SK-N-DZ (cell line): ENCODE results near the gene DOK4.
A peak's percentile ranks its signal among the peaks of the same experiment; 100 is the strongest.
"Not testable (repeated sequence)": the region's sequence is repeated elsewhere in the genome, so short reads cannot be mapped to it uniquely, and the experiment has no call there.

ENCODE experiments used
- DNase-seq: peaks from one replicate; pipeline ENCODE4 v3.0.0-alpha.2; 2015; ENCODE audit warnings: low spot score

Gene DOK4

GRCh38 chr16:57447186-57447962 lies 38.9 kb downstream of the DOK4 start, which contains the start of the genes CIAPIN1 and COQ9:
TSS of gene CIAPIN1 (minus strand) at chr16:57447385. CDS start at chr16:57440928, 6,457 bp downstream.
TSS of gene COQ9 (plus strand) at chr16:57447479. CDS start at chr16:57447506, 27 bp downstream.
- peak; percentile 94 for DNase-seq

GRCh38 chr16:57446531-57447185 lies 39.6 kb downstream of the DOK4 start:
- DNase-seq: peak; percentile 45

DNA sequence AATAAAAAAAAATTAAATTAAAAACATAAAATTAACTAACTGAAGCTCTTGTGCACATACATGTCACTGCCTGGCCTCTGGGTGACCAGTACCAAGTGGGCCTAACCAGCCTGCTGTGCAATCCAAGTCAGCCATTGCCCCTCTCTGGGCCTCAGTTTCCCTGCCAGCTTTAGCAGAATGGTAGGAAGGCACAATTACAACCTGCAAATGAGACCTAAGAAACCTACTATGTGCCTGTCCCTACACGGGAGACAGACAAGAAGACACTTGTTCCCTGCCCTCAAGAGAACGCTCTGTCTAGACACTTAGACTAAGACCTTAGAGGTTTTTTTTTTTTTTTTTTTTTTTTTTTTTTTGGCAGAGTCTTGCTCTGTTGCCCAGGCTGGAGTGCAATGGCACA lies 40.8 kb downstream of the DOK4 start:
- no peak for DNase-seq

- DNase-seq: no peak
Measured at GRCh38 chr16:57444711-57445110, 41.6 kb downstream of the DOK4 start.

DNA sequence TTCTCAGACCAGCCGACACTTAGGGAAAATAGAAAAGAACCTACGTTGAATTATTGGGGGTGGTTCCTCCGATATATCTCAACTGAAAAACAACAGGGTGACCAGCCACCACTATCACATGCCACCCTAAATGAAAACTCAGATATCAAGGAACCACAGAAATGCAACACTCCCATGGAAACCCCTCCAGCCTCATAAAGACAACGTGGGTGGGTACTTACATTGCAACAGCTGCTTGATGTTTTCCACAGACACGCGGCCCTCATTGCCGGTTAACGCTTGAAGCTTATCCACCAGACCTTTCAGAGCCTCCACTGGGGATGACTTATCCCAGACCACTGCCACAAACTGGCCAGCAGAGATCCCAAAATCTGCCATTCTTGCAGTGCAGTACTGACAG lies 45.7 kb downstream of the DOK4 start:
- DNase-seq: not testable (repeated sequence)

GRCh38 chr16:57439947-57440346 lies 46.3 kb downstream of the DOK4 start:
- DNase-seq: not testable (repeated sequence)

GRCh38 chr16:57435838-57436237 lies 50.5 kb downstream of the DOK4 start:
- DNase-seq: no peak

GRCh38 chr16:57434003-57434402 lies 52.3 kb downstream of the DOK4 start:
- DNase-seq: no peak

DNA sequence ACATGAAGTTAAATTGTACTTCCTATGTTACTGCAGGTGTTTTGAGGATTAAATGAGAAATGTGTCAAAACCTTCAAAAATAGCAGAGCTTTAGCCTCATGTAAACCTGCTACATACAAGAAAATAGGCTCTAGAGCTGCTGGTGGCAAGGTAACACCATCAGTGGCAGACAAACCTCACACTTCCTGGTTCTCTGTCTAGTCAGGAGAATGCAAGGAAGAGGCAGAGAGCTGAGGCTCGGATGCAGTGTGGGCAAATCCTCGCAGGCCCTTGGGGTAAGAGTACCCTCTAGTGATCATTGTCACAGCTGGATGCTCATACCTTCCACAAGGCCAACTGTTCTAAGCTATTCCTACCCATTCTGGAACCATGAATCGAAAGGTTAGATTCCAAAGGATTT lies 53.3 kb downstream of the DOK4 start:
- no peak for DNase-seq

DNA sequence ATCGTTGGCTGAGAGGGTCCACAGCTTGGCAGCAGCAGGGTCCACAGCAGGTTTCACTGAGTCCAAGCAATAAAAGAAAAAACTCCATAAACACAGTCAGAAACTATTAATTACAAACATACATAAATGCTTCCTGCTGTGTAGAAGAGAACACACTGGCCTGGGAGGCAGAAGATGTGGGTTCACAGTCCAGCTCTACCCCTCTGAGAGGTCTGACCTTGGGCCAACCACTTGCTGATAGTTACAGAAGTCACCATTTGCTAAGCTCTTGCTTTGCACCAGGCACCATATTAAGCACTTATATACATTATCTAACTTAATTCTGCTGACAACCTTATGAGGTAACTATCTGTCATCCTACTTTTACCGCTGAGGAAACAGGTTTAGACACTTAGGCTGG lies 53.8 kb downstream of the DOK4 start:
- no peak for DNase-seq

GRCh38 chr16:57430955-57431354 lies 55.3 kb downstream of the DOK4 start:
- no peak for DNase-seq

- DNase-seq: no peak
Measured at GRCh38 chr16:57427824-57428223, 58.5 kb downstream of the DOK4 start.

DNA sequence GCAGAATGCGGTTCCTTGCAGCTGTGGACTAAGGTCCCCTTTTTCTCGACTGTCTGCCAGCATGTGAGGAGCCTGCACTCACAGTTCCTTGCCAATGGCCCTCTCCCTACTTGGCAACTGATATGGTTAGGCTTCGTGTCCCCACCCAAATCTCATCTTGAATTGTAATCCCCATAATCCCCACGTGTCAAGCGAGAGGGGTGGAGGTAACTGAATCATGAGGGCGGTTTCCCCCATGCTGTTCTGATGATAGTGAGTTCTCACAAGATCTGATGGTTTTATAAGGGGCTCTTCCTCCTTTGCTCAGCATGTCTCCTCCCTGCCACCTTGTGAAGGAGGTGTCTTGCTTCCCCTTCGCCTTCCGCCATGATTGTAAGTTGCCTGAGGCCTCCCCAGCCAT lies 59.0 kb downstream of the DOK4 start:
- DNase-seq: no peak

DNA sequence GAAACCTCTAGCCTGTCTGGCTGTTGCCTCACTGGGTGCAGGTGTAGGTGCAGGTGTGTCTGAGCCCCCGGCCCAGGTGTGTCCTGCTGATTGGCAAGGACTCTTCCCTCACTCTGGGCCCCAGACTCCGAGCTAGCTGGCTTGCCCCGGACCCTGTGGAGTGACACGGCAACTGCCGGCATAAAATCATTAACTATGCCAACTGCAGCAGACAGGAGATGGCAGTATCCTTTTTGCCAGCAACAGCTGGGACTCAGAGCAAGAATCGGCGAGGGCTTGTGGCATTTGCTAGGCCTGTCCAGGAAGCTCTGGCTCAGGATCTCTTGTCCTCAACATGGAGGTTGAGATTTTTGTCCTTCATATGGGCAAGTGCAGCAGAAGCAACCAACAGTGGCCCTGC lies 59.9 kb downstream of the DOK4 start:
- DNase-seq: no peak

- DNase-seq: no peak
Measured at GRCh38 chr16:57424583-57424982, 61.7 kb downstream of the DOK4 start.

DNA sequence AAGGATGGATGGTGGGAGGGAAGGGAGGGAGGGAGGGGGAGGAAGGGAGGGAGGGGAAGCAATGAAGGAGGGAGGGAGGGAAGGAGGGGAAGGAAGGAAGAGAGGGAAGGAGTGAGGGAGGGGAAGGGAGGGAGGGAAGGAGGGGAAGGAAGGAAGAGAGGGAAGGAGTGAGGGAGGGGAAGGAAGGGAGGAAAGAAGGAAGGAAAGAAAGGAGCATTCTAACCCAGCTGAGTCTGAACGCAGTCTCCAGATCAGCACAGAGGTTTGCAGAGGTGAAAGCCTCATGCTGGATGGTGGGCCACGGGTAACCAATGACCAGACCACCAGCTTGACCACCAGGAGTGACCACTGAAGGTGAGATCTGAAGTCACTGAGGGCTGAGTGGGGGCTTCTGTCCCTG lies 63.1 kb downstream of the DOK4 start:
- no peak for DNase-seq

DNA sequence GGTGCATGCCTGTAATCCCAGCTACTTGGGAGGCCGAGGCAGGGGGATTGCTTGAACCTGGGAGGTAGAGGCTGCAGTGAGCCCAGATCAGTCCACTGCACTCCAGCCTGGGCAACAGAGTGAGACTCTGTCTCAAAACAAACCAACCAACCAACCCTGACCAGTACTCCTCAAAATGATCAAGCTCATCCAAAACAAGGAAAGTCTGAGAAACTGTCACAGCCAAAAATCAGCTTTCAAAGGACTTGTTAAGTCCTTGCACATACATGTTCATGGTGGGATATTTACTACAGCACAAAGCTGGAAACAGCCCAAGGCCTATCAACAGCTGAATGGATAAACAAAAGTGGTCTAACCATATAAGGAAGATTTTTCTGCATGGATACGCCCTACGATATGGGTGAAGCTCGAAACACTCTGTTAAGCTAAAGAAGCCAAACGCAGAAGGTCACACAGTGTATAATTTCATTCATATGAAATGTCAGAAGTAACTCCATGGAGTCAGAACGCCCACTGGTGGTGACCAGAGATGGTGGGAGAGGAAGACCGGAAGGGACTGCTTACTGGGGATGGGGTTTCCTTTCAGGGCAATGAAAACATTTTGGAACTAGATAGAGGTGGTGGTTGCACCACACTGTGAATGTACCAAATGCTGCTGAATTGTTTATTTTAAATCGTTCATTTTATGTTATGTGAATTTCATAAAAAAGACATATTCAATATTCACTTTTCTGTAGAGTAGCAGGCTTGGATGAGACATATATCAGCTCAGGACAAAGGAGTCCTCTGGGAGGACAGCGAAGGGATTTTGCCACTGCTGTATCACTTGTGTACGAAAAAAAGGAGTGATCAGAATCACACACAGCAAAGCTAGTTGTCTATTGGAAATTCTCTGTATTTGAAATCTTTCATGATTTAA lies 64.0 kb downstream of the DOK4 start:
- peak; percentile 83 for DNase-seq
